RCC 7860 (cell line): Measurements from ENCODE around the gene USP32.
"Not testable (repeated sequence)": the region's sequence is repeated elsewhere in the genome, so short reads cannot be mapped to it uniquely, and the experiment has no call there.

Experiments
- DNase-seq: peaks from one replicate; pipeline ENCODE4 v3.0.0-alpha.2; 2015; ENCODE audit warnings: low spot score
- FAIRE-seq: peaks from 2 replicates; lab custom pipeline; 2012; peaks lifted over from hg19 to GRCh38; lab: Jason Lieb, UNC

USP32 gene

GRCh38 chr17:60333628-60334031 lies 58.3 kb downstream of the USP32 start:
- DNase-seq = no peak
- no peak for FAIRE-seq

GRCh38 chr17:60333072-60333471 lies 58.9 kb downstream of the USP32 start:
- FAIRE-seq, DNase-seq: not testable (repeated sequence)

- DNase-seq (no peak), FAIRE-seq (no peak)
Observed at GRCh38 chr17:60332574-60332973, 59.4 kb downstream of the USP32 start.

- no peak for FAIRE-seq
- DNase-seq = no peak
Observed at GRCh38 chr17:60330731-60331130, 61.2 kb downstream of the USP32 start.

GRCh38 chr17:60328679-60329078 lies 63.3 kb downstream of the USP32 start:
- no peak for DNase-seq
- no peak for FAIRE-seq

GRCh38 chr17:60327901-60328273 lies 64.0 kb downstream of the USP32 start:
- FAIRE-seq (no peak), DNase-seq (no peak)

GRCh38 chr17:60327134-60327900 lies 64.6 kb downstream of the USP32 start:
- no peak for FAIRE-seq
- no peak for DNase-seq

GRCh38 chr17:60326702-60327101 lies 65.2 kb downstream of the USP32 start:
- DNase-seq (no peak), FAIRE-seq (no peak)

GRCh38 chr17:60325730-60326524 lies 66.0 kb downstream of the USP32 start:
- FAIRE-seq = no peak
- no peak for DNase-seq

GRCh38 chr17:60323754-60324153 lies 68.2 kb downstream of the USP32 start:
- DNase-seq (no peak), FAIRE-seq (no peak)

GRCh38 chr17:60322056-60322387 lies 69.9 kb downstream of the USP32 start:
- FAIRE-seq (no peak), DNase-seq (no peak)

GRCh38 chr17:60321336-60322055 lies 70.4 kb downstream of the USP32 start:
- peak; percentile 91 for FAIRE-seq
- DNase-seq = peak; percentile 46

GRCh38 chr17:60318830-60319229 lies 73.1 kb downstream of the USP32 start:
- no peak for DNase-seq
- FAIRE-seq = no peak

- no peak for FAIRE-seq
- DNase-seq = no peak
Observed at GRCh38 chr17:60318326-60318725, 73.6 kb downstream of the USP32 start.

- FAIRE-seq = no peak
- DNase-seq = no peak
Observed at GRCh38 chr17:60315650-60316049, 76.3 kb downstream of the USP32 start.

GRCh38 chr17:60314900-60315299 lies 77.0 kb downstream of the USP32 start:
- not testable (repeated sequence) for FAIRE-seq, DNase-seq

- DNase-seq (no peak), FAIRE-seq (no peak)
Observed at GRCh38 chr17:60314423-60314822, 77.5 kb downstream of the USP32 start.

GRCh38 chr17:60311936-60312335 lies 80.0 kb downstream of the USP32 start:
- DNase-seq (no peak), FAIRE-seq (no peak)

- DNase-seq (no peak), FAIRE-seq (no peak)
Observed at GRCh38 chr17:60311186-60311585, 80.7 kb downstream of the USP32 start.

- FAIRE-seq = no peak
- DNase-seq = no peak
Observed at GRCh38 chr17:60305141-60305540, 86.8 kb downstream of the USP32 start.

GRCh38 chr17:60304502-60304901 lies 87.4 kb downstream of the USP32 start:
- FAIRE-seq (no peak), DNase-seq (no peak)
